Rectal smooth muscle tissue (tissue), 1 donor: Measurements from ENCODE around the gene LMO4.

Experiments used
- H3K27ac ChIP-seq: one replicate; pipeline ENCODE4 v1.7.0; 2013; ENCODE audit warnings: low read depth, low read length, inconsistent platforms
- H3K27me3 ChIP-seq: one replicate; pipeline ENCODE4 v1.7.0; 2013; ENCODE audit warnings: low read length; ENCODE audit not compliant: control insufficient read depth, insufficient read depth
- H3K36me3 ChIP-seq: one replicate; pipeline ENCODE4 v1.7.0; 2013; ENCODE audit warnings: low read length; ENCODE audit not compliant: control insufficient read depth, insufficient read depth
- H3K4me1 ChIP-seq: one replicate; pipeline ENCODE4 v1.7.0; 2013; ENCODE audit warnings: low read length; ENCODE audit not compliant: control insufficient read depth, insufficient read depth
- H3K4me3 ChIP-seq: one replicate; pipeline ENCODE4 v1.7.0; 2013; ENCODE audit warnings: low read length
- H3K9ac ChIP-seq: one replicate; pipeline ENCODE4 v1.7.0; 2013; ENCODE audit warnings: low read length

The LMO4 gene, protein sequence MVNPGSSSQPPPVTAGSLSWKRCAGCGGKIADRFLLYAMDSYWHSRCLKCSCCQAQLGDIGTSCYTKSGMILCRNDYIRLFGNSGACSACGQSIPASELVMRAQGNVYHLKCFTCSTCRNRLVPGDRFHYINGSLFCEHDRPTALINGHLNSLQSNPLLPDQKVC

DNA sequence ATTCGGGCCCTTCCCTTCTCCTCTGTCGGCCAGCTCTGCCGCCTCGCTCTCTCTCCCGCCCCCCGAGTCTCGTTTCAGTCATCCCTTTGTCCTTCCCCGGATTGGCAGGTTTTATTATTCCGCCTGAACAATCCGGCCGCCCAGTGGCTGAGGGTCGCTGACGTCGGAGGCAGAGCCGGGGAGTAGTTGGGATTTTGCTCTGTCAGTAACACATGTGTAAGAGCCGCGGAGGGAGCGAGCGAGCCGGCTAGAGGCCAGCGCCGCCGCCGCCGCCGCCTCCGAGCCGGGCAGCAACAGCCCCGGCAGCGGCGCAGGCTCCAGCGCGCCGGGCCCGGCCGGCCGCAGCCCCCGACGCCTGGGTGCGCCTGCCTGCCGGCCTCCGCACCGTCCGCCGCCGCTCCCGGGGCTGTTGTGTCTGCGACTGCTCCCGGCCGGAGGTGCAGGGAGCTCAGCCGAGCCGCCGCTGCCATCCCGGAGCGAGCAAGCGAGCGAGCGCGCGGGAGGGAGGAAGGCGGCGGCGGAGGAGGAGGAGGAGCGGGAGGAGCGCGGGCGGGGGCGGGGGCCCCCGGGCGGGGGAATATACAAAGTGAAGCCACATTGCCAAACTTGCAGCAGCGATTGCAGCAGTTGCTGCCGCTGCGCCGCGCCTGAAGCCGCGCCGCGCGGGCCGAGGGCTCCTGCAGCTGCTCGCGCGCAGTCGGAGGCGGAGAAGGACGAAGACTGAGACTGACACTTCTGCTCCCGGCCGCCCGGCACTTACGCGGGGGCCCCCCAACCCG, at the start of gene LMO4:
LMO4 (plus strand) TSS at position 609 of the 779 bp plus-strand sequence. CDS start 3,136 bp downstream, outside the sequence.
- Histone ChIP-seq H3K9ac (peak within 1 kb of the TSS; percentile 62), H3K36me3 (no peaks in the 10 kb centered on the region), H3K27ac (peak within 1 kb of the TSS; percentile 97), H3K27me3 (no peaks in the 10 kb centered on the region), H3K4me1 (peaks cover 13% of the 10 kb centered on the region), H3K4me3 (peak within 1 kb of the TSS; percentile 92)

DNA sequence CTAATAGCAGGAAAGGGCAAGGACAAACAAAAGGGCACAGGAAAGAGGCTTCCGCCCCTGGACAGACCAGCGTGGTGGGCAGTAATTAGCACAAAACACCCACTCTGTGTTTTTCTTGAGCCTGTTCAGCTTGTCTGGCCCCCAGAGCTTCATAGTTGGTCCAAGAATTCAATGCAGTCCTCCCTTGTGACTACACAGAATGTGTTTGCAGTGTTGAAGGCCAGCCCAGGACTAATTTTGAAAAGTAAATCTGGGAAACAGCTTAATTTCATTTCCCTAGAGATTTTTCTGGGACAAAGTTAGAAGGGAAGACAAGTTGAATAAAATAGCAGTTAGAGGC, 49.2 kb upstream of the LMO4 start:
- no peaks in the 10 kb centered on the region for H3K4me1 ChIP-seq
- no peak overlapping the region for H3K9ac ChIP-seq
- no peak overlapping the region for H3K4me3 ChIP-seq
- H3K36me3 ChIP-seq, result no peaks in the 10 kb centered on the region
- H3K27ac ChIP-seq, result no peak overlapping the region
- no peaks in the 10 kb centered on the region for H3K27me3 ChIP-seq

DNA sequence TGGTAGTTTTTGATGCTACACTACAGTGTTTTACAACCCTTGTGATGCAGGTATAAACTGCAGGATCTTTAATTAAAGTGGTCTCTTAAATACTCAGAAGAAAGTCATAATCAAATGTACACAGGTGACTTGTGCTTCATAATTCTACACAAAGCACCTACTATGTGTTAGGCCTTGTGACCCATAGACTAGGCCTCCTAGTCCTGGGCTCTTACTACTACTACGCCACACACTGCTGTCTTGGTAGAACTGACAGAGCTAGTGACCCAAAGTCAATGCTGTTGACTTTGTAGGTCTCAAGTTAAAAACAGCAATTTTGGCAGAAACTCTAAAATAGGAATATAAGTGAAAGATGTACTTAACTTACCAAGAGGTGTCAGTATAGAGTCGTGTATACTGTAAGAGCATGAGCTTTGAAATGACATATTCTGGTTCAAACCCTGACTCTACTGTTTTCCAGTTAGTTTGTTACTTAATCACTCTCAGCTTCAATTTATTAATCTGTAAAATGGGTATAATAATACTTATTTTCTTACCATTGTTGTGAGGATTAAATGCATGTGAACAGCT, 48.6 kb upstream of the LMO4 start:
- H3K4me1 ChIP-seq, result no peaks in the 10 kb centered on the region
- no peak overlapping the region for H3K4me3 ChIP-seq
- no peaks in the 10 kb centered on the region for H3K36me3 ChIP-seq
- H3K27ac ChIP-seq, result no peak overlapping the region
- H3K27me3 ChIP-seq, result no peaks in the 10 kb centered on the region
- no peak overlapping the region for H3K9ac ChIP-seq

DNA sequence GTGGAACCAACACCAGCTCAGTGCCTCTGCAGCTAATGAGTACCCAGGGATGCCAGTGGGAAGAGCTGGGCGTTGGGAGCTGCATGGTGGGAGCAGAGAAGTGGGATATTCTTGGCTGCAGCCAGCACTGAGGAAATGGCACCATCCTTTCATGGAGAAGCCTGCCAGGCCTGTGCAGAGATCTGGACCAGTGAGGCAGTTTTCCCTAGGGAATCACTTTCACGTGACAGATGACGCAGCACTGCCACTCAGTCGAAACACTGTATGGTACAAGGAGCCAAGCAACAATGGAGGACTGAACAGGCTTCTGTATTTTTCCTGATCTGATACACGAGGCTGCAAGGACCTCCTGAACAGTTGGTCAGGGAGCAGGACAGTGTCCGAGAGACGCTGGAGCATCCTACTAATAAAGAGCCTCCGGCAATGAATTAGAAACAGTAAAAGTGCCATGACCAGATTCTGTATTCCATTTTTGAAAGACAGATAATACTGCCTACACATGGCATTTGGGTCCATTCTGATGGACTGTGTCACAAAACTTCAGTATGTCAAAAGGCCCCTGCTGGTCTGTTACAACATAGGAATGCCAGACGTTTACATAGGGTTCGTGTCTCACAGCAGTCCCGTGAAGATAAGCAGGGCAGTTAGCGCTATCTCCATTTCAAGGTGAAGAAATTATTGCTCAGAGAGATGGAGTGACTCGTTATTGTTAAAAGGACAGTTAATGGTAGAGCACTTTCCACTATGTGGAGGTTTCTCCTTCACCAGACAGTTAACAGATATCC, 44.0 kb upstream of the LMO4 start:
- no peaks in the 10 kb centered on the region for H3K4me1 ChIP-seq
- no peak overlapping the region for H3K27ac ChIP-seq

DNA sequence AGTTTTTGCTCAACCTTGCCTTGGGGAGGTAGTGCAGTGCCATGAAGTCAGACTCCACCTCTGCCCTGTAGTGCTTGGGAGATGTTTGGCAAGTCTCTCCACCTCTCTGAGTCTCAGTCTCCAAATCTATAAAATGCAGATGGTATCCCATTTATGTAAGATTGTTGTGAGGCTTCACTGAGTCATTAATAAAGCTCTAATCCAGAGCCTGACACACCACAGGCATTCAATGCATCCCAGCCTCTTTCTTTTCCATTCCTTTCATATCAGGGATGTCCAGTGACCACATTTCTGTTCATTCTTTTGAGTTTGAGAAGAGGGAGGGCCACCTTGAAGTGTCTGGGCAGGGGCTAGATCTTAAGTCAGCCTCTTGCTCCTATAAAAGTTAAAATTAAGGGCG, 37.6 kb upstream of the LMO4 start:
- Histone ChIP-seq H3K27me3 (no peaks in the 10 kb centered on the region), H3K9ac (no peak overlapping the region), H3K27ac (no peak overlapping the region), H3K4me3 (no peak overlapping the region), H3K36me3 (no peaks in the 10 kb centered on the region), H3K4me1 (no peaks in the 10 kb centered on the region)

More for the DNA sequence above, 44.0 kb upstream of the LMO4 start:
- Histone ChIP-seq H3K9ac (no peak overlapping the region), H3K27me3 (no peaks in the 10 kb centered on the region), H3K36me3 (no peaks in the 10 kb centered on the region), H3K4me3 (no peak overlapping the region)

DNA sequence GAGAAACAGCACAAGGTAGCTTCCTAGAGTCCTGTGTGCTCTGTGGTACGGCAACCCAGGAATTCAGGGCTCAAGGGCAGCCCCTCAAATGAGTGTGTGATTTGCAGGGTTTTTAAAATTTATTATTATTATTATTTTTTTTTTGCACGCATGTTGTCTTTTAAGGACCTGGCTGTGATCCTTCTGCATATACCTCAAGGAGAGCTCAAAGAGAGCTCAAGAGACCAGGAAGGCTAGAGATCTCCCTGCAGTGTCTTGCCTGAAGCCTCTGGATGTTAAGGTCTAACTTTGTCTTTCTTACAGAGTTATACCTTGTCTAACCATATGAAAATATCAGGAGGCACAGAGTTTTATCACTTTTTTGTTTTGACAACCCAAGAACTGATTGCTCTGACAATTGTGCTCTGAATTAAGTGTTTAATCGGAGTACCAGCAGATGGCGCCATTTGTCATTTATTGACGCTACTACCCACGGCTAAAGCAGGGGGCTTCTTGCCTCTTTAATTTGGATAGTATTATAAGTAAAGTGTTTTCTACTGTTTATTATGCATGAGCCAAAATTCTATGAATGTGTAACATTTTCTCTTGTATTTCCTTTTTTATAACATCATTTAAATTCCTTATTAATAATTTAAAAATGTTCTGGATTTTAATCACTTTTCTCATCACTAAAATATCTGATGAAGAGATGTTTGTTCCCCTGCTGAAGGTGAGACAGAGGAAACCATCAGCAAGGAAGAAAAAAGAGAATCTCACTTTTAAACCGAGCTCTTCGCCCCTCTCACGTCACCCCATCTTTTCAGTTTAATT, 35.8 kb upstream of the LMO4 start:
- Histone ChIP-seq H3K4me3 (no peak overlapping the region), H3K36me3 (no peaks in the 10 kb centered on the region), H3K4me1 (no peaks in the 10 kb centered on the region), H3K27me3 (no peaks in the 10 kb centered on the region), H3K27ac (no peak overlapping the region), H3K9ac (no peak overlapping the region)

DNA sequence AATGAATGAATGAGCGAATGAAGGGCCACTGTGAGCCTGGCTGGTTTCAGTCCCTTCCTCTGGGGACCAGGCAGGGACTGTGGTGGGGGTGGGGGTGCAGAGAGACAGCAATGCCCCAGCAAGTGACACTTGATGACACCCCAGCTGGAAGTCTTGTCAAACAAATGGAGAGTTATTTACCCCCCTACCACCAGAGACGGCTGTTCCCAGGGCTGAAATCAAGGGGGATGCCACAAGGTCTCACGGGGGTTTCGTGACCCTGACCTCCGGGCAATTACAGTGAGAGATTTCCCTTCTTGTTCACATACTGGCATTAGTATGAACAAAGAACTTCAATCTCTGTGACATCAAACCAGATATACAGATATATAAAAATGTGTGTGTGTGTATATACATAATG, 34.0 kb upstream of the LMO4 start:
- H3K4me1 ChIP-seq, result no peaks in the 10 kb centered on the region
- H3K36me3 ChIP-seq, result no peaks in the 10 kb centered on the region
- H3K4me3 ChIP-seq, result no peak overlapping the region
- H3K9ac ChIP-seq, result no peak overlapping the region
- H3K27ac ChIP-seq, result no peak overlapping the region
- H3K27me3 ChIP-seq, result no peaks in the 10 kb centered on the region

DNA sequence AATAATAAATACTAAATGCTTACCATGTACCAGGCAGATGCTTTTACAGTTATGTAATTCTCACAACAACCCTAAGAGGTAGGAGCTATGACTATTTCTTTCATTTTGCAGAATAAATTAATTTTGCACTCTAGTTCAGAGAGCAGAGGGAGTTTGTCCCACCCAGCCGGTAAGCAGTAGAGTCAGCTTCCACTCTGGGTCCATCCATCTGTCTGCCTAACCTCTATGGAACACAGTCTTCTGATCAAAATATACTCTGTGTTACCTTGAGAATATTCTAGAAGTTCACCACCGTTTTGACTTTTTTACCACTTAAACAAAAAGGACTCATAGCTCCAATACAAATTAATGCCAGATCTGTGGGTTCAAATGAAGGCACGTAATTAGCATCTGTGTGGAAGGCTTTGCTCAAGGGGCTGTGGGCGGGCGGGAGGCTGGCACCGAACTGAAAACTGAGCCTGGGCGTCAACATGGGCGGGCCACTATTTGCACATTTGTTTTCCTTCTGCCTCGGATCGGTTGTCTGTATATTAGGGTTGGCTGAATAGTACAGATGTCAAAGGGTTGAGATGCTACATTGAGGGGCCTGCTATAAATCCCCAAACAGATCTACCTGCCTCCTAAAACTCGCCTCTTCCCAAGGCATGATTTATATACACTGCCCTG, 33.1 kb upstream of the LMO4 start:
- Histone ChIP-seq H3K27ac (no peak overlapping the region), H3K9ac (no peak overlapping the region), H3K27me3 (no peaks in the 10 kb centered on the region), H3K4me3 (no peak overlapping the region), H3K4me1 (no peaks in the 10 kb centered on the region), H3K36me3 (no peaks in the 10 kb centered on the region)

DNA sequence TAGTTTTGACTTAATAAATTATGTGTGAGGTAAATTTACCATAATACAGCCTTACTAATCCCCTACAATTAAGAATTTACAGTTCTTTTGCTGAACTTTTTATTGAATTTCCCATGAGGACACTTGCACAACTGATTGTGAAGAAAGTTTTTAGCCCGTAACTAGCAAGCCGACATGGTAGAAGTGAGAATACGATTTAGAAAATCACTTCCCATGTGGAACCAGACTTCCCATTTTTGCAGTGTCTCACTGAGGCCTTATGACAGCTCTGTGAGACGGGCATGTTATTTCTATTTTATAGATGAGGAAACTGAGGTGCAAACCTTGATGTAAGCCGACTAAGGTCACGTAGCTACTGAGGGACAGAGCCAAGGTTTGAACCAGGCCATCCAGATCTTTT, 32.5 kb upstream of the LMO4 start:
- H3K27me3 ChIP-seq, result no peaks in the 10 kb centered on the region
- no peak overlapping the region for H3K27ac ChIP-seq
- H3K4me3 ChIP-seq, result no peak overlapping the region
- H3K9ac ChIP-seq, result no peak overlapping the region
- H3K36me3 ChIP-seq, result no peaks in the 10 kb centered on the region
- no peaks in the 10 kb centered on the region for H3K4me1 ChIP-seq

DNA sequence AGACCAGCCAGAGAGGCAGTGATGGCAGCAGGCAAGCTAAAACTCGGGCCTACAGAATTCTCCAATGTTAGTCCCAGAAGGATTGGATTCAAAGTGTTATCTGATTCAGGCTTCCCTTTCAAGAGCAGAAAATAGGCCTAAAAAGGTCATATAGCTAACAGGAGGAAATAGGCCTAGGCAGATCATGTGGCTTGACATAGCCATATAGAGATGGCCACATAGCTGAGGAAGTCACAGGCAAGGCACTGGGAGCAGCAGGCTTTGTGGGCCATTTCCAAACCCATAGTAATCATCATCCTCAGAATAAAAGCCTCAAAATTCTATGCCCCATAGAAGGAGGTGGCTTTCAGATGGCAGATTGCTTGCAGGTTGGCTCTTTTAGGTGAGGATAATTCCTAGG, 29.0 kb upstream of the LMO4 start:
- H3K27me3 ChIP-seq, result no peaks in the 10 kb centered on the region
- no peak overlapping the region for H3K9ac ChIP-seq
- no peak overlapping the region for H3K27ac ChIP-seq
- H3K36me3 ChIP-seq, result no peaks in the 10 kb centered on the region
- no peak overlapping the region for H3K4me3 ChIP-seq
- no peaks in the 10 kb centered on the region for H3K4me1 ChIP-seq

DNA sequence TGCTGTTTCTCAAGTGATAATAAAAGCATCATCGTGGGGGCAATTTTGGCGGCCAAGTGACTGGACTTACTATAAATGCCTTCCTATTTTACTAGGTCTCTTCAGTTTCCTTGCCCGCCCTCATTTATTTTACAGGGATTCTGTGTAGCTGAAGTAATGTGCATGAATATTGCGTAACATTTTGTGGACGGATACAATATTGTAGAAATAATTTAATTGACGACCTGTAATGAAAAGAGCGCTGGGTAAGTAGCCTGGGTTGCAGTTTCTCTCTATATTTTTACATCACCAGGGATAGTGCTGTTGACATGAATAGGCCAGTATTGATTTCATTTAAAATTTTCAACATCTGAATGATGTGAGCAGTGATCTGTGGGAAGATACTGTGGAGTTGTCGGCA, 28.1 kb upstream of the LMO4 start:
- H3K36me3 ChIP-seq, result no peaks in the 10 kb centered on the region
- no peaks in the 10 kb centered on the region for H3K4me1 ChIP-seq
- H3K4me3 ChIP-seq, result no peak overlapping the region
- no peaks in the 10 kb centered on the region for H3K27me3 ChIP-seq
- no peak overlapping the region for H3K27ac ChIP-seq
- H3K9ac ChIP-seq, result no peak overlapping the region
